Measurements from ENCODE around the gene BRINP2.
"Not testable (repeated sequence)": the region's sequence is repeated elsewhere in the genome, so short reads cannot be mapped to it uniquely, and the experiment has no call there.

The BRINP2 gene

GRCh38 chr1:177278626-177279390 lies 108.0 kb downstream of the BRINP2 start:
- no peak for DNase-seq

- no peak for DNase-seq
Observed at GRCh38 chr1:177281901-177282300, 111.1 kb downstream of the BRINP2 start.

GRCh38 chr1:177282976-177283375 lies 112.2 kb downstream of the BRINP2 start:
- no peak for DNase-seq

GRCh38 chr1:177283380-177283779 lies 112.6 kb downstream of the BRINP2 start:
- no peak for DNase-seq

GRCh38 chr1:177286396-177286795 lies 115.6 kb downstream of the BRINP2 start:
- DNase-seq, result no peak

- DNase-seq, result no peak
Observed at GRCh38 chr1:177287270-177287669, 116.5 kb downstream of the BRINP2 start.

GRCh38 chr1:177287994-177288393 lies 117.2 kb downstream of the BRINP2 start:
- no peak for DNase-seq

- no peak for DNase-seq
Observed at GRCh38 chr1:177289532-177289931, 118.8 kb downstream of the BRINP2 start.

GRCh38 chr1:177300431-177300830 lies 129.7 kb downstream of the BRINP2 start:
- no peak for DNase-seq

- no peak for DNase-seq
Observed at GRCh38 chr1:177301425-177302124, 130.8 kb downstream of the BRINP2 start.

- peak; percentile 34 for DNase-seq
Observed at GRCh38 chr1:177302357-177303044, 131.7 kb downstream of the BRINP2 start.

- peak; percentile 33 for DNase-seq
Observed at GRCh38 chr1:177305040-177306018, 134.6 kb downstream of the BRINP2 start.

GRCh38 chr1:177306019-177306415 lies 135.3 kb downstream of the BRINP2 start:
- DNase-seq, result peak; percentile 23

- DNase-seq, result no peak
Observed at GRCh38 chr1:177306981-177307380, 136.2 kb downstream of the BRINP2 start.

- no peak for DNase-seq
Observed at GRCh38 chr1:177307771-177308170, 137.0 kb downstream of the BRINP2 start.

- DNase-seq, result peak; percentile 14
Observed at GRCh38 chr1:177309880-177310279, 139.1 kb downstream of the BRINP2 start.

- DNase-seq, result peak; percentile 54
Observed at GRCh38 chr1:177310326-177310725, 139.6 kb downstream of the BRINP2 start.

- DNase-seq, result peak; percentile 86
Observed at GRCh38 chr1:177311111-177311510, 140.4 kb downstream of the BRINP2 start.

GRCh38 chr1:177311586-177311985 lies 140.8 kb downstream of the BRINP2 start:
- DNase-seq, result no peak

- no peak for DNase-seq
Observed at GRCh38 chr1:177315261-177315660, 144.5 kb downstream of the BRINP2 start.

GRCh38 chr1:177315761-177316160 lies 145.0 kb downstream of the BRINP2 start:
- no peak for DNase-seq

GRCh38 chr1:177321434-177321833 lies 150.7 kb downstream of the BRINP2 start:
- not testable (repeated sequence) for DNase-seq

Measured in retina (tissue), 1 donor.